Stomach (tissue), 4 donors: ENCODE results near the gene CD1C.

Source experiments
- POLR2A ChIP-seq, 4 donors: fragments of 450-650 bp; IDR thresholded peaks; one replicate each; pipeline ENCODE4 v1.6.1; 2016; ENCODE audit warnings: antibody characterized with exemption in 4 of 4, control low read depth in 2 of 4, mild to moderate bottlenecking in 1 of 4, moderate library complexity in 1 of 4
- POLR2AphosphoS5 ChIP-seq, 3 donors: sonication (generic); formaldehyde crosslinking; IDR thresholded peaks; one replicate each; pipeline ENCODE4 v1.6.1; 2016; ENCODE audit warnings: antibody characterized with exemption in 3 of 3
- TF ChIP-seq, protein P1 (sequence below), 7 experiments: fragments of 450-650 bp in 4 of 7; fragments of 200-600 bp in 3 of 7; sonication (generic) in 3 of 7; IDR thresholded peaks; one replicate each; pipeline ENCODE4 v1.5.1; 2016 to 2019; ENCODE audit warnings: antibody characterized with exemption in 7 of 7, control low read depth in 2 of 7, mild to moderate bottlenecking in 1 of 7

DNA sequence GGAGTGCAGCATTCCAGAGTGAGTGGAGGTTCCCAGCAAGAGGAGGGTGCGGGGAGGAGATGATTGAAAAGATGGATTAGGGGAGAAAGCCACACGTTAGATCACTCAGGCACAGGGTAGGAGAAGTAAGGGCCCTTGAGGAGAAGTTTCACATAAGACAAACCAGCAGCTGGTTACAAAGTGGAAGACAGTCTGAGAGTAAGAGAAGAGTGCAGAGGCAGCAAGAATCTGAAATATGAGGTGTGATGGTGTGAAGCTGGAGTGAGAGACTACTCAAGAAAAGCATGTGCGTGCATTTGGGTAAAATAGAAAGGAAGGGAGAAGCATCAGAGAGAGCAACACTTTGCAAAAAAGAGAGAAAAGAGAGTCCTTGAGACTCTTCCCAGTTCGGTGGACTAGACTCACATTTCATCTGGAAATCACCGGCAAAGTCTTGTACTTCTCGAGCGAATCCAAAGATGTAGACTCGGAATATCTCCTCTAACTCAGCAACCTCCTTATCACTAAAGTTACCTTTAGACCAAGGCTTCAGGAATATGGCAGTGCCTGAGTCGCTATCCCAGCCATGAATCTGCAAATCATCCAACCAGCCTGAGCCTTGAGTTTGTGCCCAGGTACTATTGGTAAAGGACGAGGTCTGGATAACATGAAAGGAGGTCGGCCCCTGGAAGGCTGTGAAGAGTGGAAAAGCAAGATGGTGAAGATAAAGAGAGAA is 40.8 kb downstream of the CD1C start:
- TF ChIP-seq, protein P1, sequence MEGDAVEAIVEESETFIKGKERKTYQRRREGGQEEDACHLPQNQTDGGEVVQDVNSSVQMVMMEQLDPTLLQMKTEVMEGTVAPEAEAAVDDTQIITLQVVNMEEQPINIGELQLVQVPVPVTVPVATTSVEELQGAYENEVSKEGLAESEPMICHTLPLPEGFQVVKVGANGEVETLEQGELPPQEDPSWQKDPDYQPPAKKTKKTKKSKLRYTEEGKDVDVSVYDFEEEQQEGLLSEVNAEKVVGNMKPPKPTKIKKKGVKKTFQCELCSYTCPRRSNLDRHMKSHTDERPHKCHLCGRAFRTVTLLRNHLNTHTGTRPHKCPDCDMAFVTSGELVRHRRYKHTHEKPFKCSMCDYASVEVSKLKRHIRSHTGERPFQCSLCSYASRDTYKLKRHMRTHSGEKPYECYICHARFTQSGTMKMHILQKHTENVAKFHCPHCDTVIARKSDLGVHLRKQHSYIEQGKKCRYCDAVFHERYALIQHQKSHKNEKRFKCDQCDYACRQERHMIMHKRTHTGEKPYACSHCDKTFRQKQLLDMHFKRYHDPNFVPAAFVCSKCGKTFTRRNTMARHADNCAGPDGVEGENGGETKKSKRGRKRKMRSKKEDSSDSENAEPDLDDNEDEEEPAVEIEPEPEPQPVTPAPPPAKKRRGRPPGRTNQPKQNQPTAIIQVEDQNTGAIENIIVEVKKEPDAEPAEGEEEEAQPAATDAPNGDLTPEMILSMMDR (IDR thresholded peaks at IDR 0.05), result no peak
- TF ChIP-seq POLR2A (IDR thresholded peaks at IDR 0.05) (no peak), POLR2AphosphoS5 (IDR thresholded peaks at IDR 0.05) (no peak)
